Neural progenitor cell (in vitro differentiated cells): ENCODE results near the gene OXSR1. TPM values are rescaled to one million over a fixed set of nuclear protein-coding genes. Genes with fewer than 3 reads are reported as not detected.
"Not testable (repeated sequence)": the region's sequence is repeated elsewhere in the genome, so short reads cannot be mapped to it uniquely, and the experiment has no call there.

ENCODE experiments used
- DNase-seq: peaks from one replicate; pipeline ENCODE4 v3.0.0-alpha.2; 2016; ENCODE audit warnings: low spot score
- H2AFZ ChIP-seq: fragments of 200-600 bp; sonication (generic); replicated peaks from 2 replicates; pipeline ENCODE4 v1.6.1; 2016; ENCODE audit warnings: antibody characterized with exemption
- H3F3A ChIP-seq: fragments of 200-600 bp; sonication (generic); 2 replicates; pipeline ENCODE4 v1.6.1; 2016; ENCODE audit warnings: antibody characterized with exemption, low read depth
- H3K27ac ChIP-seq: fragments of 200-600 bp; sonication (generic); 2 replicates; pipeline ENCODE4 v1.5.1; 2016; ENCODE audit warnings: mild to moderate bottlenecking
- H3K27me3 ChIP-seq: fragments of 200-600 bp; sonication (generic); 2 replicates; pipeline ENCODE4 v1.6.1; 2016; ENCODE audit warnings: mild to moderate bottlenecking, moderate library complexity
- H3K36me3 ChIP-seq: fragments of 200-600 bp; sonication (generic); 2 replicates; pipeline ENCODE4 v1.5.1; 2016
- H3K4me1 ChIP-seq: fragments of 200-600 bp; sonication (generic); 2 replicates; pipeline ENCODE4 v1.6.1; 2016; ENCODE audit warnings: mixed run types
- H3K4me2 ChIP-seq: fragments of 200-600 bp; sonication (generic); 2 replicates; pipeline ENCODE4 v1.6.1; 2016
- H3K4me3 ChIP-seq: fragments of 200-600 bp; sonication (generic); 2 replicates; pipeline ENCODE4 v1.5.1; 2016
- H3K79me2 ChIP-seq: fragments of 200-600 bp; sonication (generic); 2 replicates; pipeline ENCODE4 v1.6.1; 2016; ENCODE audit warnings: low read depth
- H3K9ac ChIP-seq: fragments of 200-600 bp; sonication (generic); 2 replicates; pipeline ENCODE4 v1.6.1; 2016
- H3K9me3 ChIP-seq: fragments of 200-600 bp; sonication (generic); 2 replicates; pipeline ENCODE4 v1.5.1; 2016; ENCODE audit warnings: low read depth
- H4K20me1 ChIP-seq: fragments of 200-600 bp; sonication (generic); 2 replicates; pipeline ENCODE4 v1.6.1; 2016; ENCODE audit warnings: low read depth
- H3K27ac Mint-ChIP-seq: 3 replicates; pipeline ENCODE4 v1.8.0; 2021; ENCODE audit warnings: mixed read lengths
- H3K27me3 Mint-ChIP-seq: 2 replicates; pipeline ENCODE4 v1.8.0; 2022; ENCODE audit warnings: low read depth, mild to moderate bottlenecking, inconsistent platforms, moderate library complexity, mixed read lengths; ENCODE audit not compliant: insufficient read depth
- H3K36me3 Mint-ChIP-seq: 3 replicates; pipeline ENCODE4 v1.8.0; 2021; ENCODE audit warnings: mixed read lengths
- H3K4me1 Mint-ChIP-seq: 3 replicates; pipeline ENCODE4 v1.8.0; 2021; ENCODE audit warnings: mixed read lengths
- H3K4me3 Mint-ChIP-seq: 3 replicates; pipeline ENCODE4 v1.8.0; 2021; ENCODE audit warnings: mild to moderate bottlenecking, moderate library complexity, mixed read lengths
- H3K9me3 Mint-ChIP-seq: 3 replicates; pipeline ENCODE4 v1.8.0; 2020; ENCODE audit warnings: mixed read lengths
- EZH2 ChIP-seq: fragments of 200-600 bp; sonication (generic); IDR thresholded peaks from 2 replicates; pipeline ENCODE4 v1.6.1; 2017; ENCODE audit warnings: antibody characterized with exemption, mild to moderate bottlenecking, moderate library complexity
- EZH2phosphoT487 ChIP-seq: fragments of 200-600 bp; sonication (generic); IDR thresholded peaks from 2 replicates; pipeline ENCODE4 v1.6.1; 2017; ENCODE audit warnings: antibody characterized with exemption
- total RNA-seq: library from RNA; depleted of rRNA; stranded (reverse); fragments of >200 nt; gene quantifications from 2 replicates; pipeline ENCODE4 v1.2.3, GENCODE V29; 2015; ENCODE audit warnings: low replicate concordance
- TF ChIP-seq, protein P1 (sequence below): fragments of 200-600 bp; sonication (generic); IDR thresholded peaks from 2 replicates; pipeline ENCODE4 v1.5.1; 2017; ENCODE audit warnings: antibody characterized with exemption, mild to moderate bottlenecking

The OXSR1 gene
- total RNA-seq, 1 donor from 2014 or later = 65.8 TPM

DNA sequence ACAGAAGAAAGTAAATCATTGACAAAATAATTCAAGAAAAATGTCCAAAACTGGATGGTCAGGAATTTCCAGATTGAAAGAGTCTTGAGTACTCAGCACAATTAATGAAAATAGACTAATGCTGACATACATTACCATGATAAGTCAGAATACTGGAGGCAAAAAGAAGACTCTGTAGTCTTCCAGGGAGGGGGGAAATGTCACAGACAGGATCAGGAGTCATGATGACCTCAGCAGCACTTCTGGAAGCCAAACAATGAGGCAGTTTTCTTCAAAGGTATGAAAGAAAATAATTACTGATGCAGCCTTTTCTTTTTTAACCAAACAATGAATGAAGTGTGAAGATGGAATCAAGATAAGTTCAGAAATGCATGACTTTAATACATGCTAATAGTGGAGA is 70.1 kb downstream of the OXSR1 start:
- Mint-ChIP-seq H3K4me1 (no peaks in the 10 kb centered on the region), H3K27me3 (no peaks in the 10 kb centered on the region), H3K27ac (no peak overlapping the region), H3K4me3 (no peak overlapping the region), H3K9me3 (peaks cover 11% of the 10 kb centered on the region), H3K36me3 (peaks cover 55% of the 10 kb centered on the region)
- Histone ChIP-seq H3K4me1 (no peaks in the 10 kb centered on the region), H3K9ac (no peak overlapping the region), H3K9me3 (no peaks in the 10 kb centered on the region), H3K4me3 (no peak overlapping the region), H3K27ac (no peak overlapping the region), H3K79me2 (no peaks in the 10 kb centered on the region), H3K4me2 (no peak overlapping the region), H3F3A (no peaks in the 10 kb centered on the region), H2AFZ (no peak overlapping the region), H4K20me1 (no peaks in the 10 kb centered on the region), H3K27me3 (no peaks in the 10 kb centered on the region), H3K36me3 (peaks cover 20% of the 10 kb centered on the region)
- DNase-seq = no peak
- TF ChIP-seq EZH2 = no peak
- TF ChIP-seq, protein P1, sequence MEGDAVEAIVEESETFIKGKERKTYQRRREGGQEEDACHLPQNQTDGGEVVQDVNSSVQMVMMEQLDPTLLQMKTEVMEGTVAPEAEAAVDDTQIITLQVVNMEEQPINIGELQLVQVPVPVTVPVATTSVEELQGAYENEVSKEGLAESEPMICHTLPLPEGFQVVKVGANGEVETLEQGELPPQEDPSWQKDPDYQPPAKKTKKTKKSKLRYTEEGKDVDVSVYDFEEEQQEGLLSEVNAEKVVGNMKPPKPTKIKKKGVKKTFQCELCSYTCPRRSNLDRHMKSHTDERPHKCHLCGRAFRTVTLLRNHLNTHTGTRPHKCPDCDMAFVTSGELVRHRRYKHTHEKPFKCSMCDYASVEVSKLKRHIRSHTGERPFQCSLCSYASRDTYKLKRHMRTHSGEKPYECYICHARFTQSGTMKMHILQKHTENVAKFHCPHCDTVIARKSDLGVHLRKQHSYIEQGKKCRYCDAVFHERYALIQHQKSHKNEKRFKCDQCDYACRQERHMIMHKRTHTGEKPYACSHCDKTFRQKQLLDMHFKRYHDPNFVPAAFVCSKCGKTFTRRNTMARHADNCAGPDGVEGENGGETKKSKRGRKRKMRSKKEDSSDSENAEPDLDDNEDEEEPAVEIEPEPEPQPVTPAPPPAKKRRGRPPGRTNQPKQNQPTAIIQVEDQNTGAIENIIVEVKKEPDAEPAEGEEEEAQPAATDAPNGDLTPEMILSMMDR = no peak
- TF ChIP-seq EZH2phosphoT487 = no peak

DNA sequence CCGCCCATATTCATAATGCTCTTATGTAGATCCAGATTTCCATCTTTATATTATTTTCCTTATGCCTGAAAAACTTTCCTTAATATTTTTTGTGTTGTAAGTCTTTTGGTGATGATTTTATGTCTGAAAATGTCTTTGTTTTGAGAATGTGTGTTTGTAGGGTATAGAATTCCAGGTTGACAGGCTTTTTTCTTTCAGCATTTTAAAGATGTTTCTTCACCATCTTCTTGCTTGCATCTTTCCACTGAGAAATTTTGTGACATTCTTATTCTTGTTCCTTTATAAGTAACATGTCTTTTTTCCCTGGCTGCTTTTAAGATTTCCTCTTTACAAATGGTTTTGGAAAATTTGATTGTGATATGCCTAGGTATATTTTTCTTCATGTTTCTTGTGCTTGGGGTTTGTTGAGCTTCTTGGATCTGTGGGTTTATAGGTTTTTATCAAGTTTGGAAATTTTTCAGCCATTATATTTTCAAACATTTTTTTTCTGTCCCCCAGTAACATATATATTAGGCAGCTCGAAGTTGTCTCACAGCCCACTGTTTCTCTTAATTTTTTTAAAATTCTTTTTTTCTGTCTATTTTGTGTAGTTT is 73.2 kb downstream of the OXSR1 start:
- Mint-ChIP-seq H3K9me3 (peaks cover 11% of the 10 kb centered on the region), H3K27ac (no peak overlapping the region), H3K36me3 (peaks cover 45% of the 10 kb centered on the region), H3K27me3 (no peaks in the 10 kb centered on the region), H3K4me3 (no peak overlapping the region), H3K4me1 (no peaks in the 10 kb centered on the region)
- Histone ChIP-seq H2AFZ (no peak overlapping the region), H3K27ac (no peak overlapping the region), H3K27me3 (no peaks in the 10 kb centered on the region), H3F3A (no peaks in the 10 kb centered on the region), H3K4me2 (no peak overlapping the region), H3K4me1 (no peaks in the 10 kb centered on the region), H3K79me2 (no peaks in the 10 kb centered on the region), H4K20me1 (no peaks in the 10 kb centered on the region), H3K9me3 (no peaks in the 10 kb centered on the region), H3K9ac (no peak overlapping the region), H3K36me3 (peaks cover 20% of the 10 kb centered on the region), H3K4me3 (no peak overlapping the region)
- no peak for DNase-seq
- TF ChIP-seq, protein P1 = no peak
- TF ChIP-seq EZH2 (no peak), EZH2phosphoT487 (no peak)

DNA sequence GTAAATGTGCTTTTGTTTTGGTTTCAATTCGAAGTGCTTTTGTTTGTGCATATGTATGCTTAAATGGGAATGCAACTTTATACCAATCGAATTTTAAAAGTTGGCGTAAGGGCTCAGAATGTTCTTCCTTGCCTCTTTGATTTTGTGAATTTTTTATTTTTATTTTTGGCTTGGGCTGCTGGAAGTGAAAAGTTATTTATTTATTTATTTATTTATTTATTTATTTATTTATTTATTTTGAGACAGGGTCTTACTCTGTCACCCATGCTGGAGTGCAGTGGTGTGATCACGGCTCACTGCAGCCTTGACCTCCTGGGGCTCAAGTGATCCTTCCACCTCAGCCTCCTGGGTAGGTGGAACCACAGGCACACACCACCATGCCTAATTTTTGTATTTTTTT is 77.5 kb downstream of the OXSR1 start:
- peaks cover 31% of the 10 kb centered on the region for H3K36me3 Mint-ChIP-seq
- H3K9me3 ChIP-seq, H3K4me1 ChIP-seq, H3K4me3 ChIP-seq, H3K27me3 ChIP-seq, H3K27me3 Mint-ChIP-seq, H3K27ac Mint-ChIP-seq, H3K4me3 Mint-ChIP-seq, H3K27ac ChIP-seq, H3K79me2 ChIP-seq, DNase-seq, H3K36me3 ChIP-seq, H3F3A ChIP-seq, H4K20me1 ChIP-seq, H3K4me2 ChIP-seq, H2AFZ ChIP-seq, H3K9ac ChIP-seq: not testable (repeated sequence)
- H3K9me3 Mint-ChIP-seq = peaks cover 11% of the 10 kb centered on the region
- peaks cover 19% of the 10 kb centered on the region for H3K4me1 Mint-ChIP-seq

DNA sequence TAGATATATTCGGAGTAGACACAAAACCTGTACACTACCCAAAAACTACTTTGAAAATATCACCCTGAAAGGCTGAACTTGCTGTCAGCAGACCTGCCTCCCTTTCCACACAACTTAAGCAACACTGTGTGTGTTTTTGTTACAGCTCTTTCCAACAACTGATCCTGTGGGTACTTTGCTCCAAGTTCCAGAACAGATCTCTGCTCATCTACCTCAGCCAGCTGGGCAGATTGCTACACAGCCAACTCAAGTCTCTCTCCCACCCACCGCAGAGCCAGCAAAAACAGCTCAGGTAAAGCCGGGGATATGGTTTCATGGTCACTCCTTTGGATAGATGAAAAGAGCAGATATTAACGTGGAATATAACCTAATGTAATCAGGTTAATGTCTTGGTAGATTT is 80.6 kb downstream of the OXSR1 start:
- Mint-ChIP-seq H3K27ac (no peak overlapping the region), H3K4me3 (no peak overlapping the region)

More for the DNA sequence above, 80.6 kb downstream of the OXSR1 start:
- Histone ChIP-seq H3K27ac (peak overlapping the region; percentile 36), H4K20me1 (no peaks in the 10 kb centered on the region), H3K79me2 (no peaks in the 10 kb centered on the region), H3K4me2 (no peak overlapping the region), H3K4me3 (no peak overlapping the region), H3K27me3 (no peaks in the 10 kb centered on the region), H3F3A (no peaks in the 10 kb centered on the region), H3K9me3 (no peaks in the 10 kb centered on the region), H3K9ac (no peak overlapping the region), H2AFZ (no peak overlapping the region), H3K36me3 (peaks cover 9% of the 10 kb centered on the region), H3K4me1 (no peaks in the 10 kb centered on the region)
- Mint-ChIP-seq H3K9me3 (no peaks in the 10 kb centered on the region), H3K27me3 (no peaks in the 10 kb centered on the region), H3K4me1 (peaks cover 20% of the 10 kb centered on the region), H3K36me3 (peaks cover 9% of the 10 kb centered on the region)
- no peak for DNase-seq
- TF ChIP-seq EZH2phosphoT487 = no peak
- TF ChIP-seq EZH2 = no peak
- TF ChIP-seq, protein P1 = no peak
